Skeletal muscle cell (primary cell): Measurements from ENCODE around the gene ACRV1.
"Not testable (repeated sequence)": the region's sequence is repeated elsewhere in the genome, so short reads cannot be mapped to it uniquely, and the experiment has no call there.

Experiments
- DNase-seq: peaks from one replicate; pipeline ENCODE4 v3.0.0-alpha.2; 2010; ENCODE audit warnings: low read depth
- H3K4me3 ChIP-seq: 2 replicates; pipeline ENCODE4 v1.5.1; 2011; ENCODE audit warnings: low read depth, mild to moderate bottlenecking, control low read depth, low read length, moderate library complexity

Gene ACRV1

GRCh38 chr11:125680747-125681146 lies at the start of gene ACRV1:
Gene ACRV1 (minus strand): TSS chr11:125680847. CDS start chr11:125680780, 67 bp downstream.
- no peak for DNase-seq
- no peak within 1 kb of the TSS for H3K4me3 ChIP-seq

DNA sequence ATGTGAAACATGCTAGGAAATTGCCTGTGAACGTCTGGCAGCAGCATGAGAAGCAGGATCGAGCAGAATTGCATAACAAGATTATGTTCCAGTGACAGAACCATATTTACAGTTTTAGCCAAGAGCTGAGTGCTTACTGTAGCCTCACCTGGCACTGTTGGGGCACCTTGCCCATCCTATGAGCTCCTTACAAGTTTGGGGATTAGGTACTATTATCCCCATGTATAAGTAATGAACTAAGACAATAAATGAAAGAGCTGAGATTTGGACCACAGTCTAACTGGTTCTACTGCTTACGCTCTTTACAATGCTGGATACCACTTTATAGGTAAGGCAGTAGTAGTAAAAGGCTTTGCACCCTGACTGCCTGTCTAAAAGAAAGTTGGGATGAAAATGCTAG lies 48.3 kb upstream of the ACRV1 start:
- no peak overlapping the region for H3K4me3 ChIP-seq
- no peak for DNase-seq

DNA sequence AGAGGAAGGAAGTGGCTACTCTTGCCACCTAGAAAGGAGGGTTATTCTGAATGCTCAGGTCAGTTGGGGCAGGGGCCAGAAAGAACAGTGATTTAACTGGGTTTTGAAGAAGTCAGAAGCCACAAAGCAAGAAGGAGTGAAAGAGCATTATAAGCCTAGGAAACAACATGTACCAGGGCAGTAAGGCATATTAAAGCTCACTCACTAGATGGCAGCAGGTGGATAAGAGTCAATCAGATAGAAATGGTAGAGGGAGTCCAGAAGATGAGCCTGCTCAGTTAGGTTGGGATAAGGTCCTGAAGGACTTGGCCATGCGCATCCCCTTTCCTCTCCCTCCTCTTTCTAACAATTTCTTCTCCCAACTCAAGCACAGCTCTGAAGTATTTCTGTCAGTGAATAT lies 43.5 kb upstream of the ACRV1 start:
- no peak for DNase-seq
- H3K4me3 ChIP-seq, result no peak overlapping the region

- DNase-seq, result no peak
- no peak overlapping the region for H3K4me3 ChIP-seq
Measured at GRCh38 chr11:125720781-125721180, 40.1 kb upstream of the ACRV1 start.

- H3K4me3 ChIP-seq, DNase-seq: not testable (repeated sequence)
Measured at GRCh38 chr11:125704686-125705085, 24.0 kb upstream of the ACRV1 start.

GRCh38 chr11:125701858-125702621 lies 21.4 kb upstream of the ACRV1 start:
- no peak overlapping the region for H3K4me3 ChIP-seq
- no peak for DNase-seq

- H3K4me3 ChIP-seq, result no peak overlapping the region
Measured at GRCh38 chr11:125701018-125701610, 20.5 kb upstream of the ACRV1 start.

DNA sequence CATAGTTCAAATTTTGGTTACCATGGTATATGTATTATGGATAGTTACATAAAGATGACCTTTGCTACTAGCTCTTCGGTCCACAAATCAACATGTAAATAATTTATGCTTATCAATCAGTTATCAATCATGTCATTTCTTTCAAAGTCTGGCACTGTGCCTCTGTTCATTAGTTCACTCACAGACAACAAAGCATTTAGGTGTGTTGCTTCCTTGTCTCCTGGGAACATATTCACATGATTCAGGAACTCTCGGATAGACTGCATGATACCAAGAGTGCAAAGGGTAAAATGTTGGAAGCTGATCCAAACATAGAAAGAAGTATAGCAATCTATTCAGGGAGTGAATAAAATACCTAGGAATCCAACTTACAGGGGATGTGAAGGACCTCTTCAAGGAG lies 14.3 kb upstream of the ACRV1 start:
- no peak overlapping the region for H3K4me3 ChIP-seq
- no peak for DNase-seq

More at GRCh38 chr11:125701018-125701610, 20.5 kb upstream of the ACRV1 start:
- no peak for DNase-seq

DNA sequence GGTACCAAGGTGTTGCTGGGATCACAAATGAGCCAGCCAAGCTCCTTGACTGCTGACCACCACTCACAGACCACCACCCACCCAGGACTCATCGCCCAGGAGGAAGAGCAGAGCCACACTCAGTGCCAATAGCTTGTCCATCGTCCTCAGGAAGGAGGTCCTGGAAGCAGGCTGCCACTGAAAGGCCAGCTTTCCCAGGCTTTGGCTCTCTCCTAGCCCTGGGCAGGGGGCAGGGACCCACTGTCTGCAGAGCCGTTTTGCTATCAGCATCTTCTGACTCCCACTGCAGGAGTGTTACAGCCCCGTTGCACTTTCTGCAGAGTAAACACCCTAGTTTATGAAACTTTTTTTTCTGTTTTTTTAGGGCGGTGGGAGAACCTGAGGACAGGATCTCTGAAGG lies 12.2 kb upstream of the ACRV1 start:
- no peak for DNase-seq
- H3K4me3 ChIP-seq, result no peak overlapping the region

DNA sequence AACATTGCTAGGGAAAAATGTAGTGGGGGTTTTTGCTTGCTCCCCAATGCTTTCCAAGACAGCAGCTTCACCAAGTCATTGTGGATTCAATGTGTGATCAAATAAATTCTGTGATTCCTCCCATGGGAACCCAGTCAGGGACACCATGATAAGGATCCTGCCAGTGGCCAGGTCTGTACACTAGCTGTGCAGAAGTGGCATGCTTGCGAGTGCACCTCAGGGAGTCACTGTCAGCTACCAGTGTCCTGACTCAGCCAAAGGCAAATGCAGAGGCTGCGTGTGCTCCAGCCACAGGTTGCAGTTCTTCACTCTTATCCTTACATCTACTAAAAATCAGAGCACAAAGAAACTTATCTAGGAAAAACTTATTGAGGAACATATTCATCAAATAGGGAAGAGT lies 9.4 kb upstream of the ACRV1 start:
- no peak for DNase-seq
- H3K4me3 ChIP-seq, result no peak overlapping the region

DNA sequence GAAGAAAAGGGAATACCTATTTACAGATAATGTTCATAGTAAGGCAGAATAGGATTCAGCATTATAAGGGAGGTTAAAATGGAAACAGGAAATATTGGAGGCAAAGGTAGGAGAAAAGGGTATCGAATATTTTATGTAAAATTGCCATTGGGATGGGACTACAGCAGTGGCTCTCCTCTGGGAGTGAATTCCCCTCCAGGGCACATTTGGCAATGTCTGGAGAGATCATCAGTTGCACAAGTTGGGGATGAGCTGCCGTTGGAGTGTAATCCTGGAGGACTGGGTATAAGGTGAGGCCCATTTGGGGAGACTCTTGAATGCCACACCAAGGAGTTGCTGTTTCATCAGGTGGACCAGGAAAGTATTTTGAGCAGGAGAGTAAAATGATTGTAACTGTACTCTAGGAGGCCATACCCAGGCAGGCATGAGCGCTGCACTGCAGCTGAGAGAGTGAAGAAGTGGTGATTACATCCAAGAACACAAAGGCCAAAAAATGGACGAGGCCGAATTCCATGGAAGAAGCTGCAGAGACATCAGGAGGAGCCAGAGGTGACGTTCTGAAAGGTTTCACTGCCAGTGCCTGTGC lies 8.7 kb upstream of the ACRV1 start:
- no peak overlapping the region for H3K4me3 ChIP-seq
- DNase-seq, result no peak

DNA sequence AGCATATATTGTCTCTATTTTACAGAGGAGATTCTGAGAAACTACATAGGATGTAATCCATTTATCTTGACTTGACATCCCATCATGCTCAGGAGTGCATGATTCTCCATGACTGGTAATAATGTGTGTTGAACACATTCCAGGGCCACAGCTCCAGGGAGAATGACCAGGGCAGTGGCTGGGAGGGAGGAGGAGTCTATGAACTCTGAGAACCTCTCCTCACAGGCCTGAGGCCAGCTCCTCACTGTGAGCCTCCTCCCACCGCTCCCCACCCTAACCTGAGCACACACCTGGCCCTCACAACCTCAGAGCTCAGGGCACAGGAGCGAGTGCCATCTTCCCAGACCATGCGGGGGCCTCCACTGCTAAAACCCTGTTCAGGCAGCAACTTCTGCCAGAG lies 8.0 kb upstream of the ACRV1 start:
- no peak overlapping the region for H3K4me3 ChIP-seq
- DNase-seq, result no peak

DNA sequence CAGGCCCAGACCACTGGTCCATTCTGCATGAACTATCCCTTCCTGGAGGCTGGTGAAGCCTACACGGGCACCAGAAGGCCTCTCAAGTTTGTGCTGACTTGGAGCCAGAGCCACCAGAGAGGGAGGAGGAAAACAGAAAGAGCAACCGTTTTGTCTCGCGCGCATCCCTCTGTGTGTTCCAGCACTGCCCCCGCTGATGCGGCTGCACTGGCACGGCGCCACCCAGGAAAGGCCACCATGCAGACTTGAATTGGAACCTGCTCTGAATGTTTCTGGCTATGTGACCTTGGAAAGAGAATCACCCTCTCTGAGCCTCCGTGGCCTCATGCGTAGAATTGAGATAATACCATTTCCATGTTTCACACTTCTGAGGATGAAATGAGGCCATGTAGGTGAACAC lies 7.4 kb upstream of the ACRV1 start:
- H3K4me3 ChIP-seq, result no peak overlapping the region
- DNase-seq, result no peak

GRCh38 chr11:125685228-125685627 lies 4.6 kb upstream of the ACRV1 start:
- DNase-seq, result no peak
- no peak overlapping the region for H3K4me3 ChIP-seq

GRCh38 chr11:125679837-125680236 lies 810 bp downstream of the ACRV1 start:
- H3K4me3 ChIP-seq, result no peak overlapping the region
- no peak for DNase-seq

GRCh38 chr11:125679397-125679796 lies 1.2 kb downstream of the ACRV1 start:
- H3K4me3 ChIP-seq, result no peak overlapping the region
- no peak for DNase-seq

GRCh38 chr11:125675196-125675595 lies 5.5 kb downstream of the ACRV1 start:
- DNase-seq, result no peak
- H3K4me3 ChIP-seq, result no peak overlapping the region

DNA sequence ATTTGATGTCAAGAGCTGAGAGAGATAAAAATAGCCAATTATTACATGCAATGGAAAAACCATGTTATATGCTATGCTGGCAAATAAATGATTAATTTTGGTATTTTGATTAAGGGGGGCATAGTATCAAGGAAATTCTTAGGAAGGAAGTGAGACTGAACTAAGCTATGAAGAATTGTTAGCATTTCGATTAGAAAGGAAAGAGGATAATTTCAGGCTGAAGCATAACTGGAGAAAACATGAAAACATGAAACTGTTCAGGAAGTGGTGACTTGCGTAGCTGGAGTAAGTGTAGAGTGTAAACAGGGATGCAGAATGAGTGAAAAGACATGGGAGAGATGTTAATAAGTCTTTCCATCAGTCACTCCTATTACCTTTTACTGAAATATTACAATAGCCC lies 6.4 kb downstream of the ACRV1 start:
- DNase-seq, result no peak
- no peak overlapping the region for H3K4me3 ChIP-seq

DNA sequence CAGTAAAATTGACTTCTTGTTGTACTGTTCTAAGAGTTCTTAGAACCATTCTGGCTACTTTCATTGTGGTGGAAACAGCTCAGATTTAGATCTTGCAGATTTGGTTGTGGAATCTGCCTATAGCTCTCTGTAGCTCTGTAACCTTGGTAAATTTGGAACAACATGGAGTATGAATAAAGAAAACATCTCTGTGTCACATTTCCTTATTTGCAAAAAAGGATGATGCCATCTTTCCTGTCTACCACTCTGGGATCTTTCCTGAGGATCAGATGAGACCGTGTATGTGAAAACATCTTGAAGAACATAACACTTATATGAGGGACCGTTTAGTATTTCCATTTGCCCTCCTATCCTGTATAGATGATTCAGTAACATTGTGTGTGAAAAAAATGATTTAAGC lies 9.1 kb downstream of the ACRV1 start:
- no peak for DNase-seq
- H3K4me3 ChIP-seq, result no peak overlapping the region

- DNase-seq, result peak; percentile 4
- H3K4me3 ChIP-seq, result no peak overlapping the region
Measured at GRCh38 chr11:125670172-125670571, 10.5 kb downstream of the ACRV1 start.

- DNase-seq, result no peak
- no peak overlapping the region for H3K4me3 ChIP-seq
Measured at GRCh38 chr11:125667151-125667550, 13.5 kb downstream of the ACRV1 start.
